NCI-H2227 (cell line): ENCODE data around the gene NT5C1B.

ENCODE experiments used
- DNase-seq: peaks from one replicate; lab custom pipeline; 2025; ENCODE audit not compliant: unreplicated experiment; lab: John Stamatoyannopoulos, UW

Gene NT5C1B

DNA sequence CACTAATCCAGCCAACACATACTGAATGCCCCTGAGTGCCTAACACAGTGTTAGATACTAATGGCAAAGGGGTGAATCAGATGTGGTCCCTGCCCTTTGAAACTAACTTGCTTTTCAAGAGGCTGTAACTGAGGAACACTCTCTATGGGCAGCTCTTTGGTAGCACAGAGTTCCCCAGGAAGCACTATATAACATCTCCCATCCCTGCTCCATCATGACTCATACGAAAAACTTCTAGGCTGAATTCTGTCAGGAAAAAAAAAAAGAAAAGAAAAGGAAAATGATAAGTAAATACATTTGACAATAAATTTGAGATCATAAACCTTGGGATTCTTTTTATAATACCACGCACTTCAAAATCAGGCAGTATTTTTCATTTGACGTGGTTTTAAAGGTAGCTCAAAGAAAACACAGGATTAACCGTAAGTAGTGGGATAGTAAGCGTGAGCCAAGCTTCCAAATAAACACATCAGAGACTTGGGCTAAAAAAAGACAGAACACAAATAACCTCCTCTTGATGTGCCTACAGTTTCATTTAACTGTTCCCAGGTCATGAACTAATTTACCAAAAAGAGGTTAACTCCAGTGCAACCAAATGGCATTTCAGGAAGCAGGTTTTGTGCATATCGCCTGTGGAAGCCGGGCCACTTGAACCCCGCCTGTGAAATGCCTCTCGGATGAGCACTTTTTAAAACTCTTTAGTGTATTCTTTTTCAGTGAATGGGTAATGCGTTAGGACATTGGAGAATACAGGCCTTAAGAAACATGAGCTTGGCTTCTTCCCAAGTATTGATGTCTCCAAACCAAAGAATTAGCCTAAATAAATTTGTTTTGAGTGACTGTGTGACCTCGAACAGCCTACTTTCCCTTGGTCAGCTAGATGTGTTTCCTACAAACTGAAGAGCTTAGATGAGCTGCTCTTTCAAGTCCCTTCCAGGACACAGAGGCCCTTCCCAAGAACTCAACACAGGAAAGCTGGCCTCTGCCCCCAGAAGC, 71.0 kb downstream of the NT5C1B start:
- no peak for DNase-seq

DNA sequence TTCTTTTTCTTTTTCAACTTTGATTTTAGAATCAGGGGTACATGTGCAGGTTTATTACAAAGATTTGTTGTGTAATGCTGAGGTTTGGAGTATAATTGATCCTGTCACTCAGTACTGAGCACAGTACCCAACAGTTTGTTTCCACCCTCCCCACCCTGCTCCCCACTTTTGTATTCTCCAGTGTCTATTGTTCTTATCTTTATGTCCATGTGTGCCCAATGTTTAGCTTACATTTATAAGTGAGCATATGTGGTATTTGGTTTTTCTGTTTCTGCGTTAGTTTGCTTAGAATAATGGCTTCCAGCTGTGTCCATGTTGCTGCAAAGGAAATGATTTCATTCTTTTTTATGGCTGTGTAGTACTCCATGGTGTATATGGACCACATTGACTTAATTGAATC, 72.0 kb downstream of the NT5C1B start:
- DNase-seq: no peak

DNA sequence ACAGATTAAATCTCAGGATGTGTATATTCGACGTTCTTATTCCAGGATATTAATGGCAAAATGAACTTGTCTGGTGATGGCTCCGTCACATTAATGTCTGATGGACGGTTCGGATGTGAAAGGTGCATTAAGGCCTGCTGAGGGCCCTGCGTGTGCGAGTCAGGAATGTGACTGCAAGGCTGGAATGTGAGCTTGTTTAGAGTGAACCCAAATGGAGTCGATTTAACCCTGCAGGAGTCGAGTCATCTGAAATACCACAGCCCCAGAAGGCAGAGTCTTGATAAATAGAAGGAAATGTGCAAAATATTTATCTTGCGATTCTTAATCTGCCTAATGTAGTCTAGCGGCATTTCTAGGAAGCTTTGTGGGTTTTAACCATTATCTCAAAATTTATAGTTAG, 73.3 kb downstream of the NT5C1B start:
- DNase-seq: no peak

DNA sequence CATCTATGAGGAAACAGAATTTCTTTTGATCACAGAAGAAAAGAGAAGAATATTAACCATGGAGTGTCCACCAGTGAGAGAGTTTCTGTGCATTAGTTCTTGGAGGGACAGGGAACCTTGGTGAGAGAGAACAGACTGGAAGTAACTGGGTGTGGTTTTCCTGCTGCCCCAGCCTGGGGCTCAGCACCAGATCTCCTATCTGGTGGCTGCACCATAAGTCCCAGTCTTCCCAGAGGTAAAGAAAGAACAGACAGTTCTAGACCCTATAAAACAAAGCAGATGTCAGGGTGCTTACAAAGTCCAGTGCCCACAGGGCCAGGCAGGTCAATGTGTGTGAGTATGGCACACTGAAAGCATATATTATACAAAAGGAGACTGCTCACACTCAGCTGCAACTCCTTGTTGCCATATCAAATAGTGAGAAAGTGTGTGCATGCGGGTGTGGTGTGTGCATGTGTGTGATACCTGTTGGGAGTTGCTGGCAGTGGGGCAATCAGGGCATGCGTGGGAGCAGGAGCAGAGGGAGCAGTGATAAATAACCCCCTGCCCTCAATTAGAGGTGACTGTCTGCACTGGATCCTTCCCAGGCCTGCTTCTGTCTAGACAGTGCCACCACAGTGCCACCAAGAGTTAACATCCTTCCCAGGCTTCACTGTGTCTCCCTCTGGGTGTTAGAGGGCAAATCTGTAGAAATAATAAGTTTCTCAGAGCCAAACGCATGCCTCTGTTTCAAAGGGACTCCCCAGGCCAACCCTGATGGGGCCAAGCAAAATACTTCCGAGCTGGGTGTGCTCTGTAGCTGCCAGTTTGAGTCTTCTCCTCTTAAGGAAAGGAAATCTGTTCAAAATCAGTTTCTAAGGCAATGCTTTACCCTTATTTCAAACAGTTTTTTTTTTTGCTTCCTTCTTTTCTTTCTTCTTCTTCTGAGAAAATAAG, 74.6 kb downstream of the NT5C1B start:
- no peak for DNase-seq
